Neural progenitor cell (in vitro differentiated cells): ENCODE data around the gene ADGRA1.

Experiments
- EZH2phosphoT487 ChIP-seq: fragments of 200-600 bp; sonication (generic); IDR thresholded peaks from 2 replicates; pipeline ENCODE4 v1.6.1; 2017; ENCODE audit warnings: antibody characterized with exemption
- TF ChIP-seq, protein P1 (sequence below): fragments of 200-600 bp; sonication (generic); IDR thresholded peaks from 2 replicates; pipeline ENCODE4 v1.5.1; 2017; ENCODE audit warnings: antibody characterized with exemption, mild to moderate bottlenecking

DNA sequence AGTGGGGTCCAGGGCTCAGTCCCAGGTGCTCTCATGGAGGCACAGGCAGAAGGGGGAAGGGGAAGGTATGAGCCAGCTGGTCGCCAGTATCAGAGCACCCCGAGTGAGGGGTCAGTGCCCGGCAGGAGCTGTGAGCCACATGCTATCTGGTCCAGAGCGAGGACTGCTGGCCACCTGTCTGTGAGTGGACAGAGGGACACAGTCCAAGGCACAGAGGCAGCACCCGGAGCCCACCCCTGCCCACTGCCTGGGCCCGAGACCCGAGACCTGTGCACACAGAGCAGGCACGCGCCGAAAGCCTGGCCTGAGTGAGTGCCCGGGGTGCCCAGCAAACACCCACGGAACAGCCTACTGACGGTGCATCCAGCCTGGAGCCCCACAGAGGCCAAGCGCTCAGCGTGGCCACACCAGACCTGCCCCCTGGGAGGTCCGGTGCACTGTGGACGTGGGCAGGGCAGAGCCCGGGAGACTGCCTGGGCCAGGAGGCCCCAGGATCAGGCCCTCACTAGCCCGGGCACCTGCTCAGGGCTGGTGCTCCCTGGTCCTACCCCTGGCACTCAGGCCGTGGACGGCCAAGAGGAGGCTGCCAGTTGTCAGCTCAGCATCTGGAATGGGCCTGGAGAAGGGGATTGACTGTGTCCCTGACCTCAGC is 29.4 kb downstream of the ADGRA1 start:
- TF ChIP-seq, protein P1, sequence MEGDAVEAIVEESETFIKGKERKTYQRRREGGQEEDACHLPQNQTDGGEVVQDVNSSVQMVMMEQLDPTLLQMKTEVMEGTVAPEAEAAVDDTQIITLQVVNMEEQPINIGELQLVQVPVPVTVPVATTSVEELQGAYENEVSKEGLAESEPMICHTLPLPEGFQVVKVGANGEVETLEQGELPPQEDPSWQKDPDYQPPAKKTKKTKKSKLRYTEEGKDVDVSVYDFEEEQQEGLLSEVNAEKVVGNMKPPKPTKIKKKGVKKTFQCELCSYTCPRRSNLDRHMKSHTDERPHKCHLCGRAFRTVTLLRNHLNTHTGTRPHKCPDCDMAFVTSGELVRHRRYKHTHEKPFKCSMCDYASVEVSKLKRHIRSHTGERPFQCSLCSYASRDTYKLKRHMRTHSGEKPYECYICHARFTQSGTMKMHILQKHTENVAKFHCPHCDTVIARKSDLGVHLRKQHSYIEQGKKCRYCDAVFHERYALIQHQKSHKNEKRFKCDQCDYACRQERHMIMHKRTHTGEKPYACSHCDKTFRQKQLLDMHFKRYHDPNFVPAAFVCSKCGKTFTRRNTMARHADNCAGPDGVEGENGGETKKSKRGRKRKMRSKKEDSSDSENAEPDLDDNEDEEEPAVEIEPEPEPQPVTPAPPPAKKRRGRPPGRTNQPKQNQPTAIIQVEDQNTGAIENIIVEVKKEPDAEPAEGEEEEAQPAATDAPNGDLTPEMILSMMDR = no peak
- TF ChIP-seq EZH2phosphoT487 = no peak
